ENCODE measurements around the gene VPREB1. TPM values are rescaled to one million over a fixed set of nuclear protein-coding genes. Genes with fewer than 3 reads are reported as not detected.
A peak's percentile ranks its signal among the peaks of the same experiment; 100 is the strongest.
"Not testable (repeated sequence)": the region's sequence is repeated elsewhere in the genome, so short reads cannot be mapped to it uniquely, and the experiment has no call there.

The VPREB1 gene
- total RNA-seq, 2 experiments from 2014 or later, result not detected

GRCh38 chr22:22203048-22203971 is 41.3 kb upstream of the VPREB1 start:
- Mint-ChIP-seq H3K27me3 (peaks cover 4% of the 10 kb centered on the region), H3K27ac (no peak overlapping the region), H3K9me3 (no peaks in the 10 kb centered on the region), H3K4me3 (no peak overlapping the region), H3K4me1 (peaks cover 16% of the 10 kb centered on the region), H3K36me3 (ENCODE audit: low read depth) (no peaks in the 10 kb centered on the region)
- DNase-seq, result no peak
- ChIA-PET CTCF (interaction anchor here (0.6 to 1.9 kb wide), 3 partner anchors 11 to 238 kb away, joined by 3 to 5 read pairs (median 3); no protein-coding TSS in a partner anchor), POLR2A (no interaction called here)

- Mint-ChIP-seq H3K9me3 (no peaks in the 10 kb centered on the region), H3K27me3 (peaks cover 3% of the 10 kb centered on the region), H3K36me3 (ENCODE audit: low read depth) (no peaks in the 10 kb centered on the region), H3K4me3 (peak overlapping the region; percentile 9), H3K27ac (peak overlapping the region; percentile 87), H3K4me1 (peaks cover 44% of the 10 kb centered on the region)
- ChIA-PET CTCF (interaction anchor here (0.6 to 2.5 kb wide), 13 partner anchors 8 to 1706 kb away, joined by 3 to 26 read pairs (median 3); no protein-coding TSS in a partner anchor), POLR2A (no interaction called here)
- peak; percentile 88 for DNase-seq
These were observed 36.6 kb upstream of the VPREB1 start for GRCh38 chr22:22207845-22208564.

- no peak for DNase-seq
- POLR2A ChIA-PET, result no interaction called here
- peaks cover 44% of the 10 kb centered on the region for H3K4me1 Mint-ChIP-seq
- no peaks in the 10 kb centered on the region for H3K36me3 Mint-ChIP-seq (ENCODE audit: low read depth)
- H3K4me3 Mint-ChIP-seq, result no peak overlapping the region
- peaks cover 3% of the 10 kb centered on the region for H3K27me3 Mint-ChIP-seq
- peak overlapping the region; percentile 87 for H3K27ac Mint-ChIP-seq
- CTCF ChIA-PET, result interaction anchor here (0.6 to 2.5 kb wide), 10 partner anchors 11 to 1705 kb away, joined by 3 to 26 read pairs (median 4); no protein-coding TSS in a partner anchor
- no peaks in the 10 kb centered on the region for H3K9me3 Mint-ChIP-seq
These were observed 35.9 kb upstream of the VPREB1 start for GRCh38 chr22:22208652-22209051.

- H3K36me3 Mint-ChIP-seq (ENCODE audit: low read depth); POLR2A ChIA-PET; H3K27ac Mint-ChIP-seq; H3K9me3 Mint-ChIP-seq; DNase-seq; H3K4me3 Mint-ChIP-seq; H3K27me3 Mint-ChIP-seq: not testable (repeated sequence)
- peaks cover 44% of the 10 kb centered on the region for H3K4me1 Mint-ChIP-seq
- CTCF ChIA-PET, result interaction anchor here (2.6 kb wide), 1 partner anchor 27 kb away, joined by 14 read pairs; no protein-coding TSS in a partner anchor
These were observed 35.4 kb upstream of the VPREB1 start for GRCh38 chr22:22209080-22209640.

- peaks cover 44% of the 10 kb centered on the region for H3K4me1 Mint-ChIP-seq
- H3K27me3 Mint-ChIP-seq, result peaks cover 3% of the 10 kb centered on the region
- H3K27ac Mint-ChIP-seq, result peak overlapping the region; percentile 85
- peak overlapping the region; percentile 2 for H3K4me3 Mint-ChIP-seq
- ChIA-PET POLR2A (no interaction called here), CTCF (interaction anchor here (1.1 to 2.6 kb wide), 3 partner anchors 9 to 25 kb away, joined by 3 to 14 read pairs (median 5); no protein-coding TSS in a partner anchor)
- peak; percentile 63 for DNase-seq
- no peaks in the 10 kb centered on the region for H3K36me3 Mint-ChIP-seq (ENCODE audit: low read depth)
- H3K9me3 Mint-ChIP-seq, result no peaks in the 10 kb centered on the region
These were observed 34.2 kb upstream of the VPREB1 start for GRCh38 chr22:22210375-22210774.

GRCh38 chr22:22210889-22211833 is 33.4 kb upstream of the VPREB1 start:
- ChIA-PET CTCF (interaction anchor here (1.1 to 2.6 kb wide), 3 partner anchors 10 to 25 kb away, joined by 3 to 14 read pairs (median 5); no protein-coding TSS in a partner anchor), POLR2A (no interaction called here)
- Mint-ChIP-seq H3K4me1 (peaks cover 48% of the 10 kb centered on the region), H3K9me3 (no peaks in the 10 kb centered on the region), H3K36me3 (ENCODE audit: low read depth) (no peaks in the 10 kb centered on the region), H3K4me3 (no peak overlapping the region), H3K27ac (peak overlapping the region; percentile 85), H3K27me3 (no peaks in the 10 kb centered on the region)
- no peak for DNase-seq

GRCh38 chr22:22213231-22213630 is 31.4 kb upstream of the VPREB1 start:
- no peak for DNase-seq
- Mint-ChIP-seq H3K9me3 (no peaks in the 10 kb centered on the region), H3K27me3 (no peaks in the 10 kb centered on the region), H3K4me3 (no peak overlapping the region), H3K36me3 (ENCODE audit: low read depth) (no peaks in the 10 kb centered on the region), H3K4me1 (peaks cover 37% of the 10 kb centered on the region), H3K27ac (no peak overlapping the region)
- ChIA-PET CTCF (interaction anchor here (1.0 to 1.2 kb wide), 2 partner anchors 22 to 812 kb away, joined by 3 read pairs; no protein-coding TSS in a partner anchor), POLR2A (no interaction called here)

GRCh38 chr22:22214819-22215329 is 29.7 kb upstream of the VPREB1 start:
- Mint-ChIP-seq H3K27me3 (no peaks in the 10 kb centered on the region), H3K9me3 (no peaks in the 10 kb centered on the region), H3K36me3 (ENCODE audit: low read depth) (no peaks in the 10 kb centered on the region), H3K4me1 (peaks cover 24% of the 10 kb centered on the region), H3K27ac (no peak overlapping the region), H3K4me3 (no peak overlapping the region)
- ChIA-PET POLR2A (no interaction called here), CTCF (interaction anchor here (1.4 kb wide), 1 partner anchor 12 kb away, joined by 5 read pairs; no protein-coding TSS in a partner anchor)
- DNase-seq, result no peak

- Mint-ChIP-seq H3K4me3 (no peak overlapping the region), H3K9me3 (no peaks in the 10 kb centered on the region), H3K36me3 (ENCODE audit: low read depth) (no peaks in the 10 kb centered on the region), H3K27me3 (no peaks in the 10 kb centered on the region), H3K27ac (no peak overlapping the region), H3K4me1 (peaks cover 15% of the 10 kb centered on the region)
- ChIA-PET CTCF (interaction anchor here (1.0 kb wide), 1 partner anchor 20 kb away, joined by 5 read pairs; no protein-coding TSS in a partner anchor), POLR2A (no interaction called here)
- DNase-seq, result no peak
These were observed 28.7 kb upstream of the VPREB1 start for GRCh38 chr22:22215659-22216449.

- no peaks in the 10 kb centered on the region for H3K27me3 Mint-ChIP-seq
- POLR2A ChIA-PET, result no interaction called here
- H3K27ac Mint-ChIP-seq, result no peak overlapping the region
- no peaks in the 10 kb centered on the region for H3K36me3 Mint-ChIP-seq (ENCODE audit: low read depth)
- no peak overlapping the region for H3K4me3 Mint-ChIP-seq
- DNase-seq, result no peak
- peaks cover 8% of the 10 kb centered on the region for H3K4me1 Mint-ChIP-seq
- no peaks in the 10 kb centered on the region for H3K9me3 Mint-ChIP-seq
- CTCF ChIA-PET, result interaction anchor here (1.0 kb wide), 1 partner anchor 19 kb away, joined by 5 read pairs; no protein-coding TSS in a partner anchor
These were observed 28.1 kb upstream of the VPREB1 start for GRCh38 chr22:22216450-22216959.

- no peak overlapping the region for H3K4me3 Mint-ChIP-seq
- peaks cover 4% of the 10 kb centered on the region for H3K4me1 Mint-ChIP-seq
- ChIA-PET POLR2A (no interaction called here), CTCF (interaction anchor here (0.6 kb wide), 1 partner anchor 493 kb away, joined by 3 read pairs; no protein-coding TSS in a partner anchor)
- H3K36me3 Mint-ChIP-seq (ENCODE audit: low read depth), result no peaks in the 10 kb centered on the region
- H3K27ac Mint-ChIP-seq, result no peak overlapping the region
- no peak for DNase-seq
- no peaks in the 10 kb centered on the region for H3K27me3 Mint-ChIP-seq
- H3K9me3 Mint-ChIP-seq, result no peaks in the 10 kb centered on the region
These were observed 26.3 kb upstream of the VPREB1 start for GRCh38 chr22:22218302-22218701.

All from activated CD4-positive, alpha-beta T cell treated with anti-CD3 and anti-CD28 coated beads, Interleukin-2, amount 10 ng/mL, durations not matched to agents 7 days and 5 days (primary cell).